Activated CD8-positive, alpha-beta T cell treated with anti-CD3 and anti-CD28 coated beads for 36 hours (primary cell): Measurements from ENCODE around the gene MYEOV. TPM values are rescaled to one million over a fixed set of nuclear protein-coding genes. Genes with fewer than 3 reads are reported as not detected.

Source experiments
- ATAC-seq: fragments of 200-7000 bp; cut with Tn5 transposase; one replicate; pipeline ENCODE4 v1.10.0; 2021; ENCODE audit warnings: mild to moderate bottlenecking, moderate library complexity
- CTCF ChIA-PET: fragments of 350-600 bp; sonication (Branson Sonifier 250); formaldehyde crosslinking; loops from one replicate; lab custom pipeline; 2021; ENCODE audit warnings: antibody characterized with exemption; lab: Charles Lee
- POLR2A ChIA-PET: fragments of 350-600 bp; sonication (Branson Sonifier 250); formaldehyde crosslinking; loops from one replicate; lab custom pipeline; 2021; ENCODE audit warnings: antibody characterized with exemption; lab: Charles Lee
- DNase-seq: peaks from one replicate; pipeline ENCODE4 v3.0.0-alpha.2; 2020
- H3K27ac Mint-ChIP-seq: one replicate; pipeline ENCODE4 v1.8.0; 2021; ENCODE audit warnings: mild to moderate bottlenecking, mixed read lengths
- H3K27me3 Mint-ChIP-seq: one replicate; pipeline ENCODE4 v1.8.0; 2021; ENCODE audit warnings: mixed read lengths
- H3K36me3 Mint-ChIP-seq: one replicate; pipeline ENCODE4 v1.8.0; 2021; ENCODE audit warnings: low read depth, mixed read lengths
- H3K4me1 Mint-ChIP-seq: one replicate; pipeline ENCODE4 v1.8.0; 2021; ENCODE audit warnings: low read depth, mixed read lengths
- H3K4me3 Mint-ChIP-seq: one replicate; pipeline ENCODE4 v1.8.0; 2021; ENCODE audit warnings: mild to moderate bottlenecking, moderate library complexity, mixed read lengths
- H3K9me3 Mint-ChIP-seq: one replicate; pipeline ENCODE4 v1.8.0; 2021; ENCODE audit warnings: mixed read lengths
- CTCF ChIP-seq: fragments of 200-600 bp; IDR thresholded peaks from one replicate; pipeline ENCODE4 v1.8.0; 2022; ENCODE audit warnings: antibody characterized with exemption, mild to moderate bottlenecking
- intact Hi-C: fragments of 100-400 bp; cut with micrococcal nuclease; formaldehyde crosslinking; loops from one replicate; pipeline ENCODE4 v1.10.0; 2022
- total RNA-seq, 2 experiments: library from RNA; stranded (reverse); gene quantifications; one replicate each; pipeline ENCODE4 v1.2.3, GENCODE V29; 2021

MYEOV gene
- total RNA-seq, 2 experiments from 2014 or later: not detected

GRCh38 chr11:69292221-69292648, 1.7 kb upstream of the MYEOV start:
- ATAC-seq (no peak), DNase-seq (peak; percentile 59)
- TF ChIP-seq CTCF: peak; percentile 89
- POLR2A ChIA-PET: no interaction called here
- H3K9me3 Mint-ChIP-seq: no peaks in the 10 kb centered on the region
- H3K4me1 Mint-ChIP-seq: peaks cover 24% of the 10 kb centered on the region
- no peaks in the 10 kb centered on the region for H3K36me3 Mint-ChIP-seq
- intact Hi-C loops: loop anchor here (10.0 kb wide), 3 partner anchors 153 to 353 kb away; partner anchors contain the start of gene CCND1
- H3K27ac Mint-ChIP-seq: no peak overlapping the region
- no peak overlapping the region for H3K4me3 Mint-ChIP-seq
- CTCF ChIA-PET: interaction anchor here (0.7 to 2.1 kb wide), 21 partner anchors 9 to 351 kb away, joined by 3 to 13 read pairs (median 3); partner anchors contain the start of gene TPCN2
- peaks cover 1% of the 10 kb centered on the region for H3K27me3 Mint-ChIP-seq

GRCh38 chr11:69293087-69293486, 868 bp upstream of the MYEOV start:
- Mint-ChIP-seq H3K27ac (no peak overlapping the region), H3K9me3 (no peaks in the 10 kb centered on the region), H3K27me3 (no peaks in the 10 kb centered on the region), H3K4me3 (no peak overlapping the region), H3K4me1 (peaks cover 33% of the 10 kb centered on the region), H3K36me3 (no peaks in the 10 kb centered on the region)
- ATAC-seq (no peak), DNase-seq (no peak)
- POLR2A ChIA-PET: no interaction called here
- TF ChIP-seq CTCF: no peak
- CTCF ChIA-PET: interaction anchor here (0.7 to 2.1 kb wide), 22 partner anchors 8 to 350 kb away, joined by 3 to 13 read pairs (median 3); partner anchors contain the start of gene TPCN2
- intact Hi-C loops: loop anchor here (10.0 kb wide), 3 partner anchors 152 to 352 kb away; partner anchors contain the start of gene CCND1

GRCh38 chr11:69294571-69295078, 670 bp downstream of the MYEOV start:
- Mint-ChIP-seq H3K4me3 (no peak overlapping the region), H3K36me3 (no peaks in the 10 kb centered on the region), H3K27me3 (no peaks in the 10 kb centered on the region), H3K27ac (no peak overlapping the region), H3K9me3 (no peaks in the 10 kb centered on the region), H3K4me1 (peaks cover 46% of the 10 kb centered on the region)
- CTCF ChIA-PET: interaction anchor here (1.2 kb wide), 1 partner anchor 348 kb away, joined by 6 read pairs; no protein-coding TSS in a partner anchor
- no peak for TF ChIP-seq CTCF
- POLR2A ChIA-PET: no interaction called here
- no peak for ATAC-seq
- intact Hi-C loops: loop anchor here (5.0 to 10.0 kb wide), 4 partner anchors 150 to 350 kb away; partner anchors contain the start of gene CCND1
- DNase-seq: no peak

GRCh38 chr11:69295079-69295994, 1.4 kb downstream of the MYEOV start:
- intact Hi-C loops: loop anchor here (5.0 to 10.0 kb wide), 4 partner anchors 149 to 349 kb away; partner anchors contain the start of gene CCND1
- Mint-ChIP-seq H3K27ac (no peak overlapping the region), H3K27me3 (no peaks in the 10 kb centered on the region), H3K4me1 (peaks cover 49% of the 10 kb centered on the region), H3K9me3 (no peaks in the 10 kb centered on the region), H3K36me3 (no peaks in the 10 kb centered on the region), H3K4me3 (no peak overlapping the region)
- POLR2A ChIA-PET: no interaction called here
- DNase-seq: no peak
- no peak for ATAC-seq
- CTCF ChIA-PET: interaction anchor here (1.2 kb wide), 1 partner anchor 347 kb away, joined by 6 read pairs; no protein-coding TSS in a partner anchor
- TF ChIP-seq CTCF: no peak
